Neural crest cell (in vitro differentiated cells): Measurements from ENCODE around the gene NODAL. TPM values are rescaled to one million over a fixed set of nuclear protein-coding genes. Genes with fewer than 3 reads are reported as not detected.

Experiments
- DNase-seq: peaks from one replicate; pipeline ENCODE4 v3.0.0; 2021; ENCODE audit warnings: low read depth, mixed read lengths, low spot score
- H3K27ac Mint-ChIP-seq: one replicate; pipeline ENCODE4 v1.8.0; 2021; ENCODE audit warnings: mild to moderate bottlenecking, mixed read lengths; ENCODE audit not compliant: unreplicated experiment
- H3K27me3 Mint-ChIP-seq: 2 replicates; pipeline ENCODE4 v1.8.0; 2021; ENCODE audit warnings: low read depth, mild to moderate bottlenecking, mixed read lengths
- H3K36me3 Mint-ChIP-seq: 2 replicates; pipeline ENCODE4 v1.8.0; 2021; ENCODE audit warnings: low read depth, mild to moderate bottlenecking, mixed read lengths
- H3K4me1 Mint-ChIP-seq: 2 replicates; pipeline ENCODE4 v1.8.0; 2021; ENCODE audit warnings: mixed read lengths
- H3K4me3 Mint-ChIP-seq: one replicate; pipeline ENCODE4 v1.8.0; 2021; ENCODE audit warnings: mild to moderate bottlenecking, mixed read lengths
- H3K9me3 Mint-ChIP-seq: 2 replicates; pipeline ENCODE4 v1.8.0; 2021; ENCODE audit warnings: mixed read lengths
- CTCF ChIP-seq: fragments of 200-600 bp; sonication (generic); conservative IDR thresholded peaks from 2 replicates; pipeline ENCODE4 v1.5.0; 2021; ENCODE audit warnings: antibody characterized with exemption, mild to moderate bottlenecking
- total RNA-seq: library from RNA; stranded (reverse); gene quantifications from 2 replicates; pipeline ENCODE4 v1.2.1, GENCODE V29; 2021

NODAL gene
- total RNA-seq, 1 donor from 2014 or later: not detected

GRCh38 chr10:70396140-70396539 is 45.3 kb downstream of the NODAL start:
- Mint-ChIP-seq H3K27me3 (peaks cover 7% of the 10 kb centered on the region), H3K27ac (no peak overlapping the region), H3K4me3 (no peak overlapping the region), H3K36me3 (no peaks in the 10 kb centered on the region), H3K4me1 (no peaks in the 10 kb centered on the region), H3K9me3 (no peaks in the 10 kb centered on the region)
- DNase-seq: no peak
- no peak for TF ChIP-seq CTCF

- H3K27ac Mint-ChIP-seq: no peak overlapping the region
- TF ChIP-seq CTCF: no peak
- H3K27me3 Mint-ChIP-seq: peaks cover 16% of the 10 kb centered on the region
- H3K9me3 Mint-ChIP-seq: no peaks in the 10 kb centered on the region
- H3K4me1 Mint-ChIP-seq: no peaks in the 10 kb centered on the region
- DNase-seq: no peak
- no peak overlapping the region for H3K4me3 Mint-ChIP-seq
- H3K36me3 Mint-ChIP-seq: no peaks in the 10 kb centered on the region
Observed at GRCh38 chr10:70391654-70392053, 49.8 kb downstream of the NODAL start.

Other genes with a start within 250 kb of the NODAL start
- gene PPA1, start 208.3 kb downstream of the NODAL start, total RNA-seq: 174 and 179 TPM in 2 replicates
- gene NPFFR1, start 157.7 kb downstream of the NODAL start, total RNA-seq: not detected in 2 replicates
- gene LRRC20, start 59.1 kb downstream of the NODAL start, total RNA-seq: 24.9 and 25.8 TPM in 2 replicates
- 155 and 163 TPM in 2 replicates for gene EIF4EBP2, start 37.5 kb downstream of the NODAL start, total RNA-seq
- gene PALD1, start 37.1 kb upstream of the NODAL start, total RNA-seq: 14.1 and 14.3 TPM in 2 replicates
- not detected in 2 replicates for gene PRF1, start 161.1 kb upstream of the NODAL start, total RNA-seq
- 0.19 and 0.30 TPM in 2 replicates for gene ADAMTS14, start 230.8 kb upstream of the NODAL start, total RNA-seq